GM21529 (cell line): Measurements from ENCODE around the gene NDUFAF8.

Experiments
- ATAC-seq: cut with Tn5 transposase; IDR thresholded peaks from one replicate; pipeline ENCODE4 v1.9.1; 2021; ENCODE audit not compliant: unreplicated experiment

Gene NDUFAF8

GRCh38 chr17:81267390-81268067, 28.4 kb downstream of the NDUFAF8 start:
- ATAC-seq, result no peak

DNA sequence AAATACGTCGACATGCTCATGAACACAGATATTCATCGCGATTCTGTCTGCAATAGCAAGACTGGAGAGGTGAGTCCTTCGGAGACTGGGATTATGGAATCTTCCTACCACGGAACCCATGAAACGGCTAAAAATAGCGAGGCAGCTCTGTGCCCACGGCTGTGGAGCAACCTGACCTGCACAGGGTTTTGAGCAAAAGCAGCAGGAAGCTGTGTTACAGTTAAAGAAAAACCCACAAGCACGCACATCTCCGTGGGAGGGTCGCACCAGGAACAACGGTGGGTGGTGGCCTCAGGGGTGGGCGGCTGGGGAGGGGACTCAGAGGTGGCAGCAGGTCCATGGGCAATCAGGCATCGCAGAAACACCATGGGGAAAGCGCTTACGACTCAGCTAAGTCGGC, 31.2 kb downstream of the NDUFAF8 start:
- no peak for ATAC-seq

DNA sequence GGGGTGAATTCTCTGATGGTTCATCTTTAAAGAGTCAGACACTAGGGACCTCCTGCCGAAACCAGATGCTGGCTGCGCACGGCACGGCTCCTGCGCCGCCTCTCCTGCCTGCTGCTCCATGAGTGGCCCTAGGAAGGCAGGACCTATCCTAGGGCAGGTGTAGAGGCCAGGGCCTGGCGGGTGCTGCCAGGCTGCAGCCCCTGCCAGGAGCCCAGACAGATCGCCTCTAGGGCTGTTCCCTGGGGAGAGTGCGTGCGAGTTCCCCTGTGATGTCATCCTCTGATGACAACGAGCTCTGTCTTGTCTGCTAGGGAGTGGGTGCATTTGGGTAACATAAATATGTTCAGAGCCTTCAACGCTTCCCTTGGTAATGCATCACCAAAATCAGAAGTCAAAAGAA, 32.1 kb downstream of the NDUFAF8 start:
- no peak for ATAC-seq

- no peak for ATAC-seq
Observed at GRCh38 chr17:81272616-81273015, 33.5 kb downstream of the NDUFAF8 start.

- ATAC-seq, result no peak
Observed at GRCh38 chr17:81273698-81274470, 34.8 kb downstream of the NDUFAF8 start.

DNA sequence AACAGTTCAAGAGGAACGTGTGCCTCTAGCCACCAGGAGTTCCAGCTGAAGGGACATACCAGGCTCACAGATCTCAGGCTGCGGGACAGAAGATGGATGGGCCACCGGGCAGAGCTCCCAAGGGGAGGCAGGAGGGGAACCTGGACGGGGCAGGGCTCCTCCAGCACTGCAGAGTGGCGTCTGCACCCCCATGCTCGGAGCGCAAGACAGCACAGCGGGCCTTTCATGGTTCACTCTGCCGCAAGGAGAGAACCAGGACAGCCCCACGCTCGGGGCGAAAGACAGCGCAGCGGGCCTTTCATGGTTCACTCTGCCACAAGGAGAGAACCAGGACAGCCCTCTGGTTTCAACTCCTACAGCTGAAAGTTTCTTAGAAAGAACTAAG, 35.3 kb downstream of the NDUFAF8 start:
- no peak for ATAC-seq

- no peak for ATAC-seq
Observed at GRCh38 chr17:81276781-81277180, 37.7 kb downstream of the NDUFAF8 start.

GRCh38 chr17:81277421-81277820, 38.3 kb downstream of the NDUFAF8 start:
- ATAC-seq, result no peak

DNA sequence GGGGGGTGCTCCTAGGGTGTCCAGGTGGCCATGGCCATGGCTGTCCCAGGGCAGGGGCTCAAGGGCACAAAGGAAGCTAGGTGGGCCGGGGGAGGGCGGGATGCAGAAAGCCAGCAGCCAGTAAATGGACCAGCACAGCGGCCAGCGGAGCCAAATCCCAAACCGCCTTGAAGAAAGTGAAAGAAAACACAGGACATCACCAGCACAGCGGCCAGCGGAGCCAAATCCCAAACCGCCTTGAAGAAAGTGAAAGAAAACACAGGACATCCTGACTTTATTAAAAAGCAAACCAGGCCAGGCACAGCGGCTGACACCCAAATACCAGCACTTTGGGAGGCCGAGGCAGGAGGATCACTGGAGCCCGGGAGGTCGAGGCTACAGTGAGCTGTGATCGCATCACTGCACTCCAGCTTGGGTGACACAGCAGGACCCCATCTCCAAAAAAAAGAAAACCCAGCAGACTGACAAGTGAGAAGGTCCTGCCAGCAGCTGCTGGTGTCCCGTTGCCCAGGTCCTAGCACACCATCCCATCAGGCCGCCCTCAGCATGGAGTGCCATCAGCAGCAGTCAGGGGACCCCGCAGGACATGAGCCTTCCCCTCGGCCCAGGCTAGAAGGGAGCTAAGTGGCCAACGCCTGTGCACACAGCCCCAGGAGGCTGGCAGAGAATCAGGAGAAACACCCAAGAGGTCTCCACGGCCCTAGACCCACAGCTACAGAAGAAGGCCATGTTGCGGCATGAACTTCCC, 39.0 kb downstream of the NDUFAF8 start:
- no peak for ATAC-seq

GRCh38 chr17:81278831-81279230, 39.7 kb downstream of the NDUFAF8 start:
- no peak for ATAC-seq

DNA sequence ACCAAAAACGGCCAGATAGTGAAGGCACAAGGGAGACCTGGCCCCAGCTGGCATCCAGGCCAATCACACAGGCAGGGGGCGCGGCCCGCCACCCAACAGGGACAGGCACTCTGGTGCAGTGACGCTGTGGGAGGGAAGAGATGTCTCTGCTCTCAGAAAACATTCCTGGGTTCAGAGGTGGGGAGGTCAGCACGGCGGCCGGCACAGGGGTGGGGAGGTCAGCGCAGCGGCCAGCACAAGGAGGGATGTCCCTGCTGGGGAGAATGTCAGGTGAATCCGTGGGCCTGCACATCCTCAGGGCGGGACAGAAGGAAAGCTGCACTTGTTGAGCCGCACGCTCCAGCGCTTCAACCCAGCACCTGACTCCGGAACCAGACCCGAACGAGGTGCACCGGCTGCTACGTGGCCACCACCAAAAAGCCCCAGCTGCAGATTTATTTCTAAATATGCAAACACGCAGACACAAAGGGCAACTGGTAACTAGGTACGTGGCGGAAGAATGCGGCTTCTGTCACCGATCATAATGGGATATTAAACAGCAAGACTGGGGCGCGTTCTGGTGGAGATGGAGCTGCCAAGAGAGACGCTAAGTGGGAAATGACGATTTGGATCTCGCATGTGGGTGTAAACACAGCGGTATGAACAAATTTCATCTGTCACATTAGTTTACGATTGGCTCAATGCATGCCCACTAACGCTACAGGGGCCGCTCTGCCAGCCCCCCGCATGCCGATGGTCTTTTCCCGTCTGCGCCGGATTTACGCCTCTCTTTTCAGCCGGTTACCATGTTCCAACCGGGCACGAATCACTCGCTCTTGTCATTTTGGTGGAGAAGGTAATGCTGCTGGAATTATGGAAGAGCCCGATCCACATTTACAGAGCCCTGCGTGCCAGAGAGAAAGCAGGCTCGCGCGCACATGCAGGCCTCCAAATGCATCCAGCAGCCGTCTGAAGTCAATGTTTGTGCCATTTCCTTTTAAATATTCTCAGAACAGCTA, 40.5 kb downstream of the NDUFAF8 start:
- no peak for ATAC-seq

GRCh38 chr17:81280571-81280970, 41.5 kb downstream of the NDUFAF8 start:
- no peak for ATAC-seq

DNA sequence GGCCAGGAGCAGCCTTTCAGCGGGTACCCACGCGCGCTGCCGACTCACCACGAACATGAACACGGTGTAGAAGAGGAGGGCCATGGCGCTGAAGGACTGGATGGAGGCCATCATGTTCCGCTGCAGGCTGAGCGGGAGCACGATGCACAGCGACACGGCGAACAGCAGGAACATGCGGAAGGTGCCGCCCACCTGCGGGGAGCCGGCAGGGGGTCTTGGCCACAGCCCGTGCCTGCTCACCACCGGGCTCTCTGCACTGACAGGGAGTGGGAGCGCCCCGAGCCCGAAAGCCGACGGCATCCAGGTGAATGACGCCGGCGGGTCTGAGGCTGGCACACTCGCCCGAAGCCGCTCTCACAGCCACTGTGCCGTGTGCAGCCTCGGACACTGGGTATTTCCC, 43.0 kb downstream of the NDUFAF8 start:
- ATAC-seq, result no peak

DNA sequence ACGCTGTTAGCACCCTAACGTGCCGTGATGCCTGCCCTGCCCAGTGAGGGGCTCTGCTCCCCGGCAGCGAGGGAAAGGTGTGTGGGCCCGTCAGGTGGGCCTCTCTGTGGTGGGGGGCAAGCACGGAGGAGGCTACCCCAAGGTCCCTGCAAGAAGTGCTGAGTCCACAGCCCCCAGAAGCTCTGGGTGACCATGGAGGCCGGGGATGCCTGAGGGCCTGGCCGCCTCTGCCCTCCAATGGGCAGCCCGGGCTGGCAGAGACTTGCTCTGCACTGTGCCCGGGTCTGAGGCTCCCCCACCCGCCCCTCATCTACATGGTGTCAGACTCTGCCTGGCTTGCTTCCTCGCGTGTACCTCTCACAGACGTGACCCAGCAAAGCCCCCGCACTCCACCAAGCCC, 43.8 kb downstream of the NDUFAF8 start:
- ATAC-seq, result no peak

DNA sequence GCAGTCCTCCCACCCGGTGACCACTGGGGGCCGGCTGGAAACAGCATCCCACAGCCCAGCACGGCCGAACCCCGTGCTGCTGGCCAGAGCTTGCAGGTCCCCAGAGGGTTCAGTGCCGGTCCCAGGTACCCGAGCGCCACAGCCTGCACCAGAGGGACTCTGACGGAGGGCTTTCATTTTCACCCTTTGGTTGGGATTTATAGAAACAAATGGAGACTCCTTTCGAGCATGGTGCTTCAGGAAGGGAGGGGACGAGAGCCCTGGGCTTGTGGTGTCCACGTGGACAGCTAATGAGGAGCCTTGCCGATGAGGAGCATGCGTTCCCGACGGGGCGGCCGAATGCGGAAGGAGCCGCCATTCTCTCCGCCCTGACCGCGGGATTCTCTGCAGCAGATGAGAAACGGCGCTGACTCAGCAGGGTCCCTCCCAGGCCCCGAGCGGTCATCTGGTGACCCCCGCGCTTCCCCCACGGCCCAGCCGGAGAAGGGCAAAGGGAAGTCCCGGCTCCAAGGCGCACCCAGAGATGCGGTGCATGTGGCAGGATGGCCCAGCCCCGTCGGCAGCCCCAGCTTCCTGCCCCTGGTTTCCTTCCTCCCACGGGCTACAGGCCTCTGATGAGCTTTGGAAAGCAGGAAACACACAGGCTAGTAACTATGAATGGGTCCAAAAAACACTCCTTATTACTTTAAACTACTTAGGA, 46.2 kb downstream of the NDUFAF8 start:
- ATAC-seq, result no peak

- ATAC-seq, result no peak
Observed at GRCh38 chr17:81285894-81286293, 46.8 kb downstream of the NDUFAF8 start.

GRCh38 chr17:81286491-81287145, 47.5 kb downstream of the NDUFAF8 start:
- ATAC-seq, result no peak

GRCh38 chr17:81287152-81287551, 48.0 kb downstream of the NDUFAF8 start:
- ATAC-seq, result no peak

GRCh38 chr17:81287741-81288430, 48.8 kb downstream of the NDUFAF8 start:
- ATAC-seq, result no peak
